ENCODE measurements around the gene PPTC7. TPM values are rescaled to one million over a fixed set of nuclear protein-coding genes. Genes with fewer than 3 reads are reported as not detected.
"Not testable (repeated sequence)": the region's sequence is repeated elsewhere in the genome, so short reads cannot be mapped to it uniquely, and the experiment has no call there.

The PPTC7 gene
- total RNA-seq, 1 donor from 2014 or later: 11.5 TPM

GRCh38 chr12:110590806-110591326 is 7.7 kb upstream of the PPTC7 start:
- DNase-seq (ENCODE audit: low read depth): no peak
- TF ChIP-seq, protein P1, sequence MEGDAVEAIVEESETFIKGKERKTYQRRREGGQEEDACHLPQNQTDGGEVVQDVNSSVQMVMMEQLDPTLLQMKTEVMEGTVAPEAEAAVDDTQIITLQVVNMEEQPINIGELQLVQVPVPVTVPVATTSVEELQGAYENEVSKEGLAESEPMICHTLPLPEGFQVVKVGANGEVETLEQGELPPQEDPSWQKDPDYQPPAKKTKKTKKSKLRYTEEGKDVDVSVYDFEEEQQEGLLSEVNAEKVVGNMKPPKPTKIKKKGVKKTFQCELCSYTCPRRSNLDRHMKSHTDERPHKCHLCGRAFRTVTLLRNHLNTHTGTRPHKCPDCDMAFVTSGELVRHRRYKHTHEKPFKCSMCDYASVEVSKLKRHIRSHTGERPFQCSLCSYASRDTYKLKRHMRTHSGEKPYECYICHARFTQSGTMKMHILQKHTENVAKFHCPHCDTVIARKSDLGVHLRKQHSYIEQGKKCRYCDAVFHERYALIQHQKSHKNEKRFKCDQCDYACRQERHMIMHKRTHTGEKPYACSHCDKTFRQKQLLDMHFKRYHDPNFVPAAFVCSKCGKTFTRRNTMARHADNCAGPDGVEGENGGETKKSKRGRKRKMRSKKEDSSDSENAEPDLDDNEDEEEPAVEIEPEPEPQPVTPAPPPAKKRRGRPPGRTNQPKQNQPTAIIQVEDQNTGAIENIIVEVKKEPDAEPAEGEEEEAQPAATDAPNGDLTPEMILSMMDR (IDR thresholded peaks at IDR 0.05; ENCODE audit: insufficient read depth, low read length, poor library complexity, severe bottlenecking): no peak
- H3K36me3 ChIP-seq (ENCODE audit: control insufficient read depth, insufficient read depth, low read length): no peaks in the 10 kb centered on the region
- no peaks in the 10 kb centered on the region for H3K27me3 ChIP-seq (ENCODE audit: control insufficient read depth, insufficient read depth, low read length)
- H3K4me3 ChIP-seq (ENCODE audit: low read depth, low read length): no peak overlapping the region

DNA sequence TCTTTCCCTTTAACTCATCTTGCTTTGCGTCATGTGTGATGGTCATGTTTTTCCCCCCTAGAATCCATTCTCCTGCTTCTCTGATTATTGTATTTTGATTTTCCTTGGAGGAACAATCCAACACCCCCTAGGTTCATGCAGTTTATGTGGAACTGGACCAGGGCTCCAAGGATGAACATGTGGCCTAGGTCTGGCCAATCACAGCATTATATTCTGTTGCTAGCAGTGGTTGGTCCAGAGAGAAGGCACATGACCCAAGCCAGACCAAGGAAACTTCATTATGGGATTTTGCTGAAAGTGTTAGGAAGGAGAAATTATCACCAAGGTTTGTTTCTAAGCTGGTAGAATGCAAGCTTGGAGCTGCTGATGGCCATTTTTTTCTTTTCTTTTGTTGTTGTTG is 6.9 kb upstream of the PPTC7 start:
- no peaks in the 10 kb centered on the region for H3K27me3 ChIP-seq (ENCODE audit: control insufficient read depth, insufficient read depth, low read length)
- no peak overlapping the region for H3K4me3 ChIP-seq (ENCODE audit: low read depth, low read length)
- TF ChIP-seq, protein P1 (IDR thresholded peaks at IDR 0.05; ENCODE audit: insufficient read depth, low read length, poor library complexity, severe bottlenecking): no peak
- DNase-seq (ENCODE audit: low read depth): no peak
- H3K36me3 ChIP-seq (ENCODE audit: control insufficient read depth, insufficient read depth, low read length): no peaks in the 10 kb centered on the region

DNA sequence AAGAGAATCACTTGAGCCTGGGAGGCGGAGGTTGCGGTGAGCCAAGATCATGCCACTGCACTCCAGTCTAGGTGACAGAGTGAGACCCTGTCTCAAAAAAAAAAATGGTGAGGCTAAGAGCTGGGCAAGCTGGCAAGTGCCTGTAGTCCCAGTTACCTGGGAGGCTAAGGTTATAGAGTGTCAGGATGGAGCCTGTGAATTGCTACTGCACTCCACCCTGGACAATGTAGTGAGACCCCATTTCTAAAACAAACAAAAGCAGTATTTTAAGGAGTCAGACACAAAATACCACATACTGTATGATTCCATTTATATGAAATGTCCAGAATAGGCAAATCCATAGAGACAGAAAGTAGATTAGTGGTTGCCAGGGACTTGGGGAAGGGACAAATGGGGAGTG is 4.0 kb upstream of the PPTC7 start:
- H3K4me3 ChIP-seq (ENCODE audit: low read depth, low read length); H3K36me3 ChIP-seq (ENCODE audit: control insufficient read depth, insufficient read depth, low read length); H3K27me3 ChIP-seq (ENCODE audit: control insufficient read depth, insufficient read depth, low read length); DNase-seq (ENCODE audit: low read depth): not testable (repeated sequence)

GRCh38 chr12:110585231-110585799 is 2.2 kb upstream of the PPTC7 start:
- DNase-seq (ENCODE audit: low read depth): no peak
- Histone ChIP-seq H3K27me3 (ENCODE audit: control insufficient read depth, insufficient read depth, low read length) (no peaks in the 10 kb centered on the region), H3K36me3 (ENCODE audit: control insufficient read depth, insufficient read depth, low read length) (no peaks in the 10 kb centered on the region), H3K4me3 (ENCODE audit: low read depth, low read length) (no peak overlapping the region)
- TF ChIP-seq, protein P1 (IDR thresholded peaks at IDR 0.05; ENCODE audit: insufficient read depth, low read length, poor library complexity, severe bottlenecking): no peak

- TF ChIP-seq, protein P1 (IDR thresholded peaks at IDR 0.05; ENCODE audit: insufficient read depth, low read length, poor library complexity, severe bottlenecking): no peak
- Histone ChIP-seq H3K27me3 (ENCODE audit: control insufficient read depth, insufficient read depth, low read length) (no peaks in the 10 kb centered on the region), H3K36me3 (ENCODE audit: control insufficient read depth, insufficient read depth, low read length) (no peaks in the 10 kb centered on the region), H3K4me3 (ENCODE audit: low read depth, low read length) (peak overlapping the region; percentile 67)
- no peak for DNase-seq (ENCODE audit: low read depth)
Observed at GRCh38 chr12:110582276-110583136, 612 bp downstream of the PPTC7 start.

GRCh38 chr12:110581931-110582275 is 1.2 kb downstream of the PPTC7 start:
- DNase-seq (ENCODE audit: low read depth): no peak
- Histone ChIP-seq H3K36me3 (ENCODE audit: control insufficient read depth, insufficient read depth, low read length) (no peaks in the 10 kb centered on the region), H3K4me3 (ENCODE audit: low read depth, low read length) (peak overlapping the region; percentile 67), H3K27me3 (ENCODE audit: control insufficient read depth, insufficient read depth, low read length) (no peaks in the 10 kb centered on the region)
- TF ChIP-seq, protein P1 (IDR thresholded peaks at IDR 0.05; ENCODE audit: insufficient read depth, low read length, poor library complexity, severe bottlenecking): no peak

Measured in kidney epithelial cell (primary cell).